Right lobe of liver (tissue), 4 donors: ENCODE measurements around the gene WASF1.

Experiments used
- CTCF ChIP-seq, 4 donors: fragments of 200-600 bp in 3 of 4; fragments of 450-650 bp in 1 of 4; IDR thresholded peaks; one replicate each; pipeline versions ENCODE4 v1.5.1 to v1.8.0; 2016 to 2022; ENCODE audit warnings: antibody characterized with exemption in 4 of 4, mild to moderate bottlenecking in 2 of 4
- POLR2A ChIP-seq: fragments of 450-650 bp; IDR thresholded peaks from one replicate; pipeline ENCODE4 v1.6.1; 2017; ENCODE audit warnings: antibody characterized with exemption, mild to moderate bottlenecking
- donor health status: DM: no; HTN: no; CAD: no.
- donor health status: DM: no; HTN: no; CAD: no.
- donor health status: DM: no; HTN: yes; CAD: no.

- no peak for TF ChIP-seq CTCF (IDR thresholded peaks at IDR 0.05)
- no peak for TF ChIP-seq POLR2A
Measured at GRCh38 chr6:110103260-110103659, 76.2 kb downstream of the WASF1 start.
